A673 (cell line): Measurements from ENCODE around the gene CETP.

Experiments used
- EZH2 ChIP-seq: fragments of 200-600 bp; sonication (generic); IDR thresholded peaks from 2 replicates; pipeline ENCODE4 v1.6.1; 2017; ENCODE audit warnings: borderline replicate concordance, low read depth, mild to moderate bottlenecking, mixed read lengths, antibody characterized with exemption, low read length; ENCODE audit not compliant: poor library complexity, severe bottlenecking
- TF ChIP-seq, protein P1 (sequence below): fragments of 300-800, 200-600 bp; sonication (generic); conservative IDR thresholded peaks from 2 replicates; pipeline ENCODE4 v1.5.1; 2017; ENCODE audit warnings: low read depth, mild to moderate bottlenecking, antibody characterized with exemption, low read length, moderate library complexity, mixed read lengths

DNA sequence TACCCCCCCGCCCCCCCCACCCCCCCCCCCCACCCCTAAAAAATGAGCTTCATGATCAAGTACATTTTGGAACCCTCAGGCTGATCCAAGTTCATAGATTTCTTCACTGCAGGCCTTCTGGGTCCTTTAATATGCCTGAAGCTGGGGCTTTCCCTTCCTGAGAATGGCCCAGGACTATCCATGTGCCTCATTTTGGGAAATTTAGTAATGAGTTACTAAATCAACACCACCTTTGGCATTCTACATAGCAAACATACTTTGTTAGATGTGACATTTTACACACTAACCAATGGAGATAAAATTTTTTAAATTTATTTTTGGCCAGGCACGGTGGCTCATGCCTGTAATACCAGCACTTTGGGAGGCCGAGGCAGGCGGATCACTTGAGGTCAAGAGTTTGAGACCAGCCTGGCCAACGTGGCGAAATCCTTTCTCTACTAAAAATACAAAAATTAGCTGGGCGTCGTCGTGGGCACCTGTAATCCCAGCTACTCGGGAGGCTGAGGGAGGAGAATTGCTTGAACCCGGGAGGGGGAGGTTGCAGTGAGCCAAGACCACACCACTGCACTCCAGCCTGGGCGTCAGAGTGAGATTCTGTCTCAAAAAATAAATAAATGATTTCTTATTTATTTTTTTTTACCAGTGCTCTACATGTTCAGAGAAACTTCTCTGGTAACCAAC is 15.8 kb upstream of the CETP start:
- TF ChIP-seq, protein P1, sequence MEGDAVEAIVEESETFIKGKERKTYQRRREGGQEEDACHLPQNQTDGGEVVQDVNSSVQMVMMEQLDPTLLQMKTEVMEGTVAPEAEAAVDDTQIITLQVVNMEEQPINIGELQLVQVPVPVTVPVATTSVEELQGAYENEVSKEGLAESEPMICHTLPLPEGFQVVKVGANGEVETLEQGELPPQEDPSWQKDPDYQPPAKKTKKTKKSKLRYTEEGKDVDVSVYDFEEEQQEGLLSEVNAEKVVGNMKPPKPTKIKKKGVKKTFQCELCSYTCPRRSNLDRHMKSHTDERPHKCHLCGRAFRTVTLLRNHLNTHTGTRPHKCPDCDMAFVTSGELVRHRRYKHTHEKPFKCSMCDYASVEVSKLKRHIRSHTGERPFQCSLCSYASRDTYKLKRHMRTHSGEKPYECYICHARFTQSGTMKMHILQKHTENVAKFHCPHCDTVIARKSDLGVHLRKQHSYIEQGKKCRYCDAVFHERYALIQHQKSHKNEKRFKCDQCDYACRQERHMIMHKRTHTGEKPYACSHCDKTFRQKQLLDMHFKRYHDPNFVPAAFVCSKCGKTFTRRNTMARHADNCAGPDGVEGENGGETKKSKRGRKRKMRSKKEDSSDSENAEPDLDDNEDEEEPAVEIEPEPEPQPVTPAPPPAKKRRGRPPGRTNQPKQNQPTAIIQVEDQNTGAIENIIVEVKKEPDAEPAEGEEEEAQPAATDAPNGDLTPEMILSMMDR: no peak
- TF ChIP-seq EZH2: no peak
